NCI-H526 (cell line): ENCODE measurements around the gene LAMC2.
"Not testable (repeated sequence)": the region's sequence is repeated elsewhere in the genome, so short reads cannot be mapped to it uniquely, and the experiment has no call there.

Experiments
- DNase-seq, 2 experiments: peaks; one replicate each; lab custom pipeline; 2025; lab: John Stamatoyannopoulos, UW

The LAMC2 gene

GRCh38 chr1:183185941-183186490, at the start of gene LAMC2:
Gene LAMC2, plus strand, starts transcription at chr1:183186264. Its CDS starts 89 bp downstream, at chr1:183186353.
- peak; percentile 84 to 94 for DNase-seq

- DNase-seq, result no peak
Observed at GRCh38 chr1:183137782-183138181, 48.3 kb upstream of the LAMC2 start.

- no peak for DNase-seq
Observed at GRCh38 chr1:183138301-183138700, 47.8 kb upstream of the LAMC2 start.

GRCh38 chr1:183139281-183139942, 46.7 kb upstream of the LAMC2 start:
- no peak for DNase-seq

GRCh38 chr1:183140633-183141032, 45.4 kb upstream of the LAMC2 start:
- no peak for DNase-seq

- DNase-seq, result peak; percentile 43 to 87
Observed at GRCh38 chr1:183142171-183142570, 43.9 kb upstream of the LAMC2 start.

GRCh38 chr1:183143576-183144315, 42.3 kb upstream of the LAMC2 start:
- no peak for DNase-seq

- DNase-seq, result no peak
Observed at GRCh38 chr1:183144752-183145151, 41.3 kb upstream of the LAMC2 start.

- no peak for DNase-seq
Observed at GRCh38 chr1:183147735-183148134, 38.3 kb upstream of the LAMC2 start.

GRCh38 chr1:183148599-183148998, 37.5 kb upstream of the LAMC2 start:
- no peak for DNase-seq

- DNase-seq, result no peak
Observed at GRCh38 chr1:183149273-183149672, 36.8 kb upstream of the LAMC2 start.

GRCh38 chr1:183150032-183150431, 36.0 kb upstream of the LAMC2 start:
- DNase-seq, result not testable (repeated sequence)

GRCh38 chr1:183150445-183150844, 35.6 kb upstream of the LAMC2 start:
- DNase-seq, result no peak

GRCh38 chr1:183152180-183152579, 33.9 kb upstream of the LAMC2 start:
- DNase-seq, result no peak

- no peak for DNase-seq
Observed at GRCh38 chr1:183155939-183156338, 30.1 kb upstream of the LAMC2 start.

GRCh38 chr1:183159960-183160359, 26.1 kb upstream of the LAMC2 start:
- DNase-seq, result peak; percentile 90 to 93

- DNase-seq, result no peak
Observed at GRCh38 chr1:183161391-183161790, 24.7 kb upstream of the LAMC2 start.

GRCh38 chr1:183163316-183163715, 22.7 kb upstream of the LAMC2 start:
- no peak for DNase-seq

- no peak for DNase-seq
Observed at GRCh38 chr1:183164340-183164739, 21.7 kb upstream of the LAMC2 start.

- no peak for DNase-seq
Observed at GRCh38 chr1:183164963-183165362, 21.1 kb upstream of the LAMC2 start.

- no peak for DNase-seq
Observed at GRCh38 chr1:183165456-183165855, 20.6 kb upstream of the LAMC2 start.

GRCh38 chr1:183166454-183166853, 19.6 kb upstream of the LAMC2 start:
- no peak for DNase-seq

- DNase-seq, result no peak
Observed at GRCh38 chr1:183167676-183168075, 18.4 kb upstream of the LAMC2 start.
